GM23248 (cell line): ENCODE measurements around the gene CDH4.

Source experiments
- EZH2 ChIP-seq: fragments of 200-600 bp; sonication (generic); IDR thresholded peaks from 2 replicates; pipeline ENCODE4 v1.6.1; 2018; ENCODE audit warnings: antibody characterized with exemption, mild to moderate bottlenecking; ENCODE audit not compliant: insufficient read depth, poor library complexity, severe bottlenecking
- EZH2phosphoT487 ChIP-seq: fragments of 200-600 bp; sonication (generic); IDR thresholded peaks from 2 replicates; pipeline ENCODE4 v1.6.1; 2018; ENCODE audit warnings: antibody characterized with exemption, moderate library complexity, mild to moderate bottlenecking, low read depth; ENCODE audit not compliant: insufficient read depth

- TF ChIP-seq EZH2, result no peak
- TF ChIP-seq EZH2phosphoT487, result no peak
Observed at GRCh38 chr20:61599541-61599992, 347.5 kb downstream of the CDH4 start.
